Hematopoietic multipotent progenitor cell (in vitro differentiated cells): ENCODE results near the gene ZBTB17. TPM values are rescaled to one million over a fixed set of nuclear protein-coding genes. Genes with fewer than 3 reads are reported as not detected.
A peak's percentile ranks its signal among the peaks of the same experiment; 100 is the strongest.

Experiments used
- DNase-seq, 3 donors: peaks; one replicate each; pipeline ENCODE4 v3.0.0-alpha.2; 2011 to 2015; ENCODE audit warnings: low read depth in 2 of 3, low spot score in 2 of 3
- total RNA-seq: library from RNA; depleted of rRNA; stranded (reverse); fragments of >200 nt; gene quantifications from one replicate; pipeline ENCODE4 v1.2.3, GENCODE V29; 2012

Gene ZBTB17
- total RNA-seq, 1 donor, result 97.5 TPM

- DNase-seq, result no peak
These were observed 13.1 kb downstream of the ZBTB17 start for GRCh38 chr1:15962671-15963362.

DNA sequence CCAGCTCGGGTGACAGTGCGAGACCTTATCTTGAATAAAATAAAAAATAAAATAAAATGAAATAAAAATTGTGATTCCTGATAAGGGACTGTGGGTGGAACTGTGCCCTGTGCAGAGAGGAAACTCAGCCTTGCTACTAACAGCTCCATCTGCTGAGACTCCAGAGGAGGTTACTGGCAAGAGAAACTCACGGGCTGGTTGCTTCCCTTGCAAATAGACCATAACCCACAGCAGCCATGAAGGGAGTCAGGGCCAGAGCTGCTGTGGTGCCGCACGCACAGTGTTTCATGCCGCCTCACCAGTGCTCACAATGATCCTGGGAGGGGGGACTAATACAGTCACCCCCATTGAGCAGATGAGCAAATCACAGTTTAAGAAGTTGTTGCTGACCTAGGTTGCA is 13.7 kb downstream of the ZBTB17 start:
- no peak for DNase-seq

GRCh38 chr1:15961492-15961891 is 14.4 kb downstream of the ZBTB17 start:
- DNase-seq, result no peak

GRCh38 chr1:15960808-15961207 is 15.1 kb downstream of the ZBTB17 start:
- DNase-seq, result no peak

DNA sequence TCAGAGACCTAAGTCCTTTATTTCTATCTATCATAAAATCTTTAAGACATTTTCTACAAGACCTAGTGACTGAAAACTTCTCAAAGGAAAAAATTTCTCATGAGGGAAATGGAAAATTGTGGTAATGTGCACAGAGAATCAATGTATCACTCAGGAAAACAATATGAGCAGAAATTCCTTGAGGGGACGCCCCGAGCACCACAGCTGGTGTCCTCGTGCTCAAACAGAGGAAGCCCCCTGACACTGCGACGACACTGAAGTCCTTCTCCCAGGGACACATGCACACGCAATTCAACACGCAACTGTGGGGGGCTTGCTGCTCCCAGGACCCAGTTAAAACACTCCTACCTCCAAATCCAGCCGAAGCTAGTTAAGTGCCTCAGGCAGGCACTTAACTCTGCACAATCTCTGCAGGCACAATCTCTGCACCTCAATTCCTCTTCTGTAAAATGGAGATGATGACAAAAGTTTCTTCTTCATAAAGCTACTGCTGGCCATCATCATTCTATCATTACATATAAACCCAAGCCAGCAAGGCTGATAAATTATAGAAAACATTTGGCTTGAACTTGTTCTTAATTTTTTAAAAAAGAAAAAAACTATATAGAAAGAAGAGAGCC is 16.0 kb downstream of the ZBTB17 start:
- no peak for DNase-seq

GRCh38 chr1:15959424-15959823 is 16.5 kb downstream of the ZBTB17 start:
- DNase-seq, result no peak

DNA sequence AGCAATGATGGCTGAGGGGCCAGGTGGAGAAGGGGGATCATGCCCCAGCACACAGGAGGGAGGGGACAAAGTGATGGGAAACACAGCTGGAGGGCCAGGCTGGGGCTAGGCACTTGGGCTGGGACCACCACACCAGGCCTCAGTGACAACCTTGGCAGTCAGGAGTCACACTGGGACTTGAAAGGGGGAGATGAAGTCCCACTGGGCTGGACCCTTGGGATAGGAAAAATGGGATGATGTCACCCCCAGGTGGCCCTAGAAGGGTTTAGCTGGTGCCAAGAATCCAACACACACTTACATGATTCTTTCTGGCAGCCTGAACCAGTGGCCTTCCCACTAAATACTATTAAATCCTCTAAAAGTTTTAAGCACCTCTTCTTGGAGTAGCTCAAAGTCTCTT is 17.1 kb downstream of the ZBTB17 start:
- DNase-seq, result no peak

DNA sequence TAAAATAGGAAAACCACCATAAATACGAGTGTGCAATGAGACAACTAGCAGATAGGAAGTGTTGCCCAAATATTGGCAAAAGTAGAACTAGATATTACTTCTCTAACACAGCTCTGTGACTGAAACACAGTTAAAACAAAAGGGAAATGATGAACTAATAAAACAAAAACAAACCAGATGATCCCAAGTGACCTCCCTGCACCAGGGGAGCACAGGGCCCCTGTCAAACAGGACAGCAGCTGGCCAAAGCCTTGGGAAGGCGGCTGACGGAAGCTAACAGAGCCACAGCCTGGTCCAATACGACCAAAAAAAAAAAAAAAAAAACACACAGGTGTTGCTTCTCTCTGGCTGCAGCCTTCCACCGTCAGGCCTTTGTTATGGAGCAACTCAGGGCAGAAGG is 17.8 kb downstream of the ZBTB17 start:
- DNase-seq, result no peak

DNA sequence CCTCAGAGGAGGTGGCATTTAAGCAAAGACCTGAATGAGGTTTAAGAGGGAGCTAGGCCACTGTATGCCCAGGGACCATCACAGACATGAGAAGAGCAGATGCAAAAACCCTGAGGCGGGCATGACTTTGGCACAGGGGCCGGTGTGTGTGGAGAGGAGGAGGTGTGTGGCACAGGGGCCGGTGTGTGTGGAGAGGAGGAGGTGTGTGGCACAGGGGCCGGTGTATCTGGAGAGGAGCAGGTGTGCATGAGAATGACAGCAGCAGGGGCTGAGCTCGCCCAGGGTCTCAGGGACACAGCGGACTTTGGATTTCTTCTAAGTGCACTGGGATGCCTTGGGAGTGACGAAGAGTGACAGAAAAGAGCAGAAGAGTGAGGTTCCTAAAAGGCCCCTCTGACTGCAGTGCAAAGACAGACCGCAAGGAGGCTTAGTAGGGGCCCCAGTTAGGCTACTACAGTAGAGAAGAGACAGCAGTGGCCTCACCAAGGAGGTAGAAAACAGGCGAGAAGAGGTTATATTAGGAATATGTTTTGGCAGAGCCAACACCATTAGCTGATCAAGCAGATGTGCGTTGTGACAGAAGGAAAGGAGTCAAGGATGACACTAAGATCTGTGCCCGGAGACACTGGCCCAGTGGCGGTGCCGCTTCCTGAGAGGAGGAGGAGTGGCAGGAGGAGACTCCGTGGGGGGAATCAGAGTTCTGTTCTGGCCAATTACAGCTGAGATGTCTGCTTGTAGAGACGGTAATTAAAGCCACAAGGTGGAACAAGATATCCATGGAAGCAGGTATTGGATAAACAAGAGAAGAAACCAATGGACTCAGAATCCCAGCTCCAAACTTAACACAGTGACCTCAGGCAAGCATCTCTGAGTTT is 18.4 kb downstream of the ZBTB17 start:
- no peak for DNase-seq

DNA sequence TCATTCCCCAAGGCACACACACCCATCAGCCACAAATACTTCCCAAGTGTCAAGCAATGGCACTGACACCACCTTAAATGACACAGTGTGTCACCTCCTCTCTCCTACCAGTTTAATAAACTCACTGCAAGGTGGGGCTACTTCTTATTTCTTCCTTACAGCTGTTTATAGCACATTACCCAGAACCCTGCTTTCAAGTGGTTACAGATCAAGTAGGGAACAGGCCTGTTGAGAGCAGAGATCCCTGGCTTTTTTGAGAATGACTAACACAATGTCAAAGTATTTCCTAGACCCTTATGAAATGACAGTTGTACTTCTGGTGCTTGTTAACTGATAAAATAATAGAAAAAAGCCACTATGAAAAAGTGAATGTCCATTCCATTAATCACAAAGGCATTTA is 19.8 kb downstream of the ZBTB17 start:
- DNase-seq, result peak in 1 of 3 donors; percentile 27

DNA sequence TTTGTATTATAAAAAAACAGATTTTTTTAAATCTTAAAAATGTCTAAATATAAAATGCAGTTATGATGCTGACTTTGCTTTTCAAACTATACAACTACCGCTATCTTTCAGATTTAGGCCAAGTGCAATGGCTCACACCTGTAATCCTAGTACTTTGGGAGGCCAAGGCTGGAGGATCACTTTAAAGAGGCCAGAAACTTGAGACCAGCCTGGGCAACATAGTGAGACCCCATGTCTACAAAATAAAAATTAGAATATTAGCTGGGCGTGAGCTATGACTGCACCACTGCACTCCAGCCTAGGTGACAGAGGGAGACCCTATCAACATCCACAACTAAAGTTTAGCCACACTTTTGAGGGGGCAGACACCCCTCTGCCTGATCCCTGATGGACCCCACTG is 20.3 kb downstream of the ZBTB17 start:
- DNase-seq, result no peak

DNA sequence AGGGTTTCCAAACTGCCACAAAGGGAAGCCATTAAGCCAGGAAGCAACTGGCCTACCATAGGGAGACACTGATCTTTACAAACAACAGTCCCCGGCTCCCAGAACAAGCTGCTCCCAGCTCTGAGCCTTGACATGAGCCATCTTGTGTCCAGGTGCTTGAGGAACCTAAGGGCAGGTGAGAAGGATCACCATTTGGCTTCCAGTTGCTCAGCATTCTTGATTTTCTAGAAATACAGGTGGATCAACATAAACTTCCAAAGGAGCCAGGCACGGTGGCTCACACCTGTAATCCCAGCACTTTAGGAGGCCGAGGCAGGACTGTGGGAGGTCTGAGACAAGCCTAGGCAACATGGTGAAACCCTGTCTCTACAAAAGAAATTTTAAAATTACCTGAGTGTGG is 21.6 kb downstream of the ZBTB17 start:
- no peak for DNase-seq

- DNase-seq, result no peak
These were observed 22.1 kb downstream of the ZBTB17 start for GRCh38 chr1:15953791-15954241.

DNA sequence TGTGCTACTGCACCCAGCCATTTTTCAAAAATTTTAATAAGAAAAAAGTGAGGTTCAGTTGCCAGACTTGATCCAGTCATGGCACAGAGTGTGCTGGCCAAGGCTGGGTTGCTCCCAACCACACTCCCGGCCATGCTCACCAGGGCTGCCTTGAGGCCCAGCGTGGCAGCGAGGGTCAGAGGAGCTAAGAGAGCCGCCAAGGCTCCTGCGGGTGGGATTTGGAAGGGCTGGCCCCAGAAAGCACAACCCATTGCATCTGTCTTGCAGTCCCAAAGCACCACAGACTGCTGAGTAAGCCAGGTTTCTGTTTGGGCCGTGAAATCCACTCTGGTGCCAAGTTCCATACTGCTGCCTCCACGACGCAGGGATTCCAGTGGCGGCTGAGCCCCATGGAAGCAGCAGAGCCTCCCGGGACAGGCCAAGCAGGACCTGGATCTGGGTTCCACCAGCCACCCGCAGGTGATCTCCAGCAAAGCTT is 22.6 kb downstream of the ZBTB17 start:
- no peak for DNase-seq

DNA sequence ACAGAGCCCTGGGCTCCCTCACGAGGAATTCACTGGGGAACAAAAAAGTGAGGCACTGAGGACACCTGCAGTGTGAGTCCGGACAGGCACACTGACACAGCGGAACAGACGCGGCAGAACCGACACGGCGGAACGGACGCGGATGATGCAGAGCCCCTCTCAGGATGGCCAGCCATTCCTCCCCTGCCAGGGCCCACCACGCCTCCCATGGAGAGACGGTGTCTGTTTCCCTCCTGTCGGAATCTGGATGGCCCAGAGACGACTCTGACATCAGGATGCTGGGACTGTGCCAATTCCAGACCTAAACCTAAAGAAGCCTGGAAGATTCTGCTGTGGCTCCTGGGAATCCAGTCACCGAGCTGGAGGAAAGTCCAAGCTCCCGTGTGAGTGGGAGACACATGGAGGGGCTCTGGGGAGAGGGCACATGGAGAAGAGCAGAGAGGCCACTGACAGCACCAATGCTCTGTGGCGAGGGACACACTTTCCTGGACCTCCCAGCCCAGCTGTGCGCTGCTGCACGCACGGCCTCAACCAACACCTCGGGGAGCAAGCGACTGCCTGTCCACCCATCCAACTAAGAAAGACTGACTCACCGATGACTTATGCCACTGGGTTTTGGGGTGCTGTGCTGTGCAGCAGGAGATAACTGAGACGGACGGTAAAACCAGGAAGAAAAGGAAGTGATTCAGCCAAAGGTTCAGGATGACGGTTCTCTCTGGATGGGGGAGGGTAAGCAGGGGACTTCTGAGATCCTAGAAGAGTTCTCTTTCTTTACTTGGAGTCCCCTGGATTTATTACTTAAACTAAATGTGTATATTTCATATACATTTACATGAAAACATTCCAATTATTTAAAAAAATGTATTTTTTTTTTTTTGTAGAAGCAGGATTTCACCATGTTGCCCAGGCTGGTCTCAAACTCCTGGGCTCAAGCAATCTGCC is 23.3 kb downstream of the ZBTB17 start:
- DNase-seq, result peak in 2 of 3 donors; percentile 66 to 90

DNA sequence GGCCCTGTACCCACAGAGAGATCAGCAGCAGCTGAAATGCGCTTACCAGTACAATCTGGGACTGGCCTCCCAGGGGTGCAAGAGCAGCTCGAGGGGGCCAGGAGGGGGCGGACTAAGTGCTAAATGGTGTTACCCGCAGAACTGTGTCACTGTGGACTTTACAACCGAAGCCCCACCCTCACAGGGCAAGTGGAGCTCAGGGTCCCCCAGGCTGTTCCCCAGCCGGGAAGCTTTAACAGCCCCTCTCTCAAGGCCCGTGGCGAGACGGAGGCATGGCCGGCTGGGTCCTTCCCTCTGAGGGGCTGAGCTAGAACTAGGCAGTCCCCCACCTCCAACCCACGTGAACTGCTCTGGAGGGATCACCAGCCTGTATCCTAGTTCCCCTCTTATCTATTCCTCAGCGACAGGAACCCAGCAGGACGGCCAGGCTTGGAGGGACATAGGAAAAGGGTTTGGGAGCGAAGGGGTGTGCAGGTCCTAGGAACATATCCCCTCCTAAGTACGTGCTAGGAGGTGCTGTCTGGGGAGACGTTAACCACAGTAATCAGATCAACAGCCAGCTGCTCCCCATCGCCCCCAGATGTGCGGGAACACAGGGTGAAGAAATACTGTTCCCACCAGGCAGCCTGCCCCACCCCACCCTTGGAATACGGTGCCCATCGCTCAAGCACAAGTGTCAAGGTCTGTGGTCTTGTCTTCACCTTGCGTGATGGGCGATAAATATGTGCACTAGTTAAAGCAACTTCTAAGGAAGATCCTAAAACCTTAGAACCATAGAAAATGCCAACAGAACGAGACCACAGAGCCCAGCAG is 24.4 kb downstream of the ZBTB17 start:
- DNase-seq, result peak in 1 of 3 donors; percentile 18

- peak in 1 of 3 donors; percentile 44 for DNase-seq
These were observed 25.1 kb downstream of the ZBTB17 start for GRCh38 chr1:15950763-15951295.

DNA sequence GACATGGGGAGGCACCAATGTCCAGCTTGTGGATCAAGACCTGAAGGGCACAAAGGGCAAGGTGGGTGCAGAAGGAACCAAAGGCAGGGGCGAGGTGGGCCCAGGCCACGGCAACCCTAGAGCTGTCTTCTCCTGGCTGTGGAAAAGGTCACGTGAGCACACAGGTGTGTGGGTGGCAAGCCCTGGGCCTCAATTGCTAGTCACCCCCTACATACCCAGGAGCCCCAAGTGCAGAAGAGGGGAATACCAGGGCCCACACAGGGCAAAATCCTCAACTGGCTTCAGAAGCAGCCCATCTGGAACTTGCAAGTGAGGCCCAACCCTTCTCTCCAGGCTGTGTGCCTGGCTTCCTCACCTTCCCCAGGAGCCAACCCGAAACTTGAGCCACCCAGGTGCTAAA is 25.6 kb downstream of the ZBTB17 start:
- no peak for DNase-seq
